SU-DHL-6 (cell line): ENCODE data around the gene P4HTM.

Source experiments
- EZH2phosphoT487 ChIP-seq: fragments of 200-600 bp; sonication (generic), shearing (Covaris generic); conservative IDR thresholded peaks from 2 replicates; pipeline ENCODE4 v1.6.1; 2018; ENCODE audit warnings: mild to moderate bottlenecking, antibody characterized with exemption, low read length, moderate library complexity, mixed read lengths
- TF ChIP-seq, protein P1 (sequence below): fragments of 200-600 bp; sonication (generic); IDR thresholded peaks from one replicate; pipeline ENCODE4 v1.5.1; 2017; ENCODE audit warnings: antibody characterized with exemption, mild to moderate bottlenecking, low read length, moderate library complexity; ENCODE audit not compliant: insufficient read depth, poor library complexity, severe bottlenecking

DNA sequence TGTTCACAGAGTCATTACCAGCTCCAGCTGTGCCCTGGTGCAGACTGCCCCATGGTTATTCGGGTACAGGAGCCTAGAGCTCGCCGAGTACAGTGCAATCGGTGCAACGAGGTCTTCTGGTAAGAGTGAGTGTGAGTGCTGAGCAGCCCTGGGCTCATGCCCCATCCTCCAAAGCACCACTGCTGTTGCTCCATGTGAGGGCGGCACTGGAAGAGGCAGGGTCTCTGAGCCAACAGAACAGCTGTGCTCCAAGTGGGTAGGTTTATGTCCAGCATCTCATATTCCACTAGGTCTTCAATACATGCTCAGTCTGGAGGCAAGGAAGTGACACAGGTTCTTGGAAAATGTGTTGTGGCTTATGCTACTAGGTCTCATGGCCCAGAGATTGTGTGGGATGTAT, 19.5 kb upstream of the P4HTM start:
- no peak for TF ChIP-seq EZH2phosphoT487
- TF ChIP-seq, protein P1, sequence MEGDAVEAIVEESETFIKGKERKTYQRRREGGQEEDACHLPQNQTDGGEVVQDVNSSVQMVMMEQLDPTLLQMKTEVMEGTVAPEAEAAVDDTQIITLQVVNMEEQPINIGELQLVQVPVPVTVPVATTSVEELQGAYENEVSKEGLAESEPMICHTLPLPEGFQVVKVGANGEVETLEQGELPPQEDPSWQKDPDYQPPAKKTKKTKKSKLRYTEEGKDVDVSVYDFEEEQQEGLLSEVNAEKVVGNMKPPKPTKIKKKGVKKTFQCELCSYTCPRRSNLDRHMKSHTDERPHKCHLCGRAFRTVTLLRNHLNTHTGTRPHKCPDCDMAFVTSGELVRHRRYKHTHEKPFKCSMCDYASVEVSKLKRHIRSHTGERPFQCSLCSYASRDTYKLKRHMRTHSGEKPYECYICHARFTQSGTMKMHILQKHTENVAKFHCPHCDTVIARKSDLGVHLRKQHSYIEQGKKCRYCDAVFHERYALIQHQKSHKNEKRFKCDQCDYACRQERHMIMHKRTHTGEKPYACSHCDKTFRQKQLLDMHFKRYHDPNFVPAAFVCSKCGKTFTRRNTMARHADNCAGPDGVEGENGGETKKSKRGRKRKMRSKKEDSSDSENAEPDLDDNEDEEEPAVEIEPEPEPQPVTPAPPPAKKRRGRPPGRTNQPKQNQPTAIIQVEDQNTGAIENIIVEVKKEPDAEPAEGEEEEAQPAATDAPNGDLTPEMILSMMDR = no peak
